GM23338 (cell line): ENCODE results near the gene HNF1B.

Source experiments
- CREB1 ChIP-seq: fragments of 250-450 bp; sonication (Bioruptor Pico); IDR thresholded peaks from 2 replicates; pipeline ENCODE4 v1.5.0; 2020; ENCODE audit warnings: low read depth, mild to moderate bottlenecking, moderate library complexity
- EZH2 ChIP-seq: fragments of 200-600 bp; sonication (generic); IDR thresholded peaks from one replicate; pipeline ENCODE4 v1.8.0; 2017; ENCODE audit warnings: antibody characterized with exemption, mild to moderate bottlenecking, low read depth; ENCODE audit not compliant: unreplicated experiment
- EZH2phosphoT487 ChIP-seq: fragments of 200-600 bp; sonication (generic); IDR thresholded peaks from one replicate; pipeline ENCODE4 v1.8.1; 2018; ENCODE audit warnings: antibody characterized with exemption; ENCODE audit not compliant: unreplicated experiment
- POLR2AphosphoS5 ChIP-seq: IDR thresholded peaks from 2 replicates; pipeline ENCODE4 v1.6.1; 2016; ENCODE audit warnings: antibody characterized with exemption, low read depth
- TF ChIP-seq, protein P1 (sequence below): IDR thresholded peaks from one replicate; pipeline ENCODE4 v1.6.1; 2018; ENCODE audit warnings: antibody characterized with exemption; ENCODE audit not compliant: unreplicated experiment
- TF ChIP-seq, protein P2 (sequence below), 2 experiments: fragments of 200-600 bp in 1 of 2; sonication (generic) in 1 of 2; conservative IDR thresholded peaks; 2 replicates each; pipeline versions ENCODE4 v1.5.1 to v1.6.1; 2016 to 2017; ENCODE audit warnings: antibody characterized with exemption in 2 of 2, low read depth in 2 of 2, mild to moderate bottlenecking in 2 of 2, moderate library complexity in 1 of 2

DNA sequence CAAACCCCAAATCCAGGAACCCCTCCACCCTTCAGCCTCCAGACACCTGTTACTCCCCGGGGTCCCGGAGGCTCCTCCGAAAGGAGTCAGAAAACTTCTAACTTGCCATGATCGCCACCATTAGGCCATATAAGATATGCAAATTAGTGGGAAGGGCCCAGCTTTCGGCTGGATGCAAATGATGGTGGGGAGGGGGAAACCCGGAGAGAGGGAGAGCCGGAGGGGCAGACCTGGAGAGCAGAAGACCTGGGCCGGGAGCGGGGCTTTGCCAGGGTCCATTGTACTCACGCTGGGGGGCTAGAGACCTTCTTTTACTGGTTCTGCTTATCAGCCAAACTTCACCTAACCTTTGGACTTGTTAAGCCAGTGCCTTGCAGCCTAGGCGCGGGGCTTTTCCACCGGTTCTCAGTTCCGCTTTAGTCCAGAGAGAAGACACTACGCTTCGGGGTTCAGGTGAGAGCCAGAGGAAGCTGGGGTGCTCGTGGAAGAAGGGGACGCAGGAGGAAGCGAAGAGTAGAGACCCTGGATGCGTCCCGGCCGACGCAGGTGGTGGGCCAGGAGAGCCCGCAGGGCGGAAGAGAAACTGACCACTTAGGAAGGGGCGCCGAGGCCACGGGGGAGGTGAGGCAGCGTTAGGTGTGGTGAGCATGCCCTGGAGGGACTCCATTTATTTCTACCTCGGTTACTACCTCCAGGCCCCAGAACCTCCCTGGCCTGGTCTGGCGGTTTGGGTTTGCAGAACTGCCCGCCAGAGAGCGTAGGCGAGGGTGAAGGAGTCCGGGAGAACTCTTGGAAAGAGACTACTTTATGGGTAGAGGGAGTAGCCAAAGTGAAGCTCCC is at the start of gene HNF1B:
- TF ChIP-seq, protein P1, sequence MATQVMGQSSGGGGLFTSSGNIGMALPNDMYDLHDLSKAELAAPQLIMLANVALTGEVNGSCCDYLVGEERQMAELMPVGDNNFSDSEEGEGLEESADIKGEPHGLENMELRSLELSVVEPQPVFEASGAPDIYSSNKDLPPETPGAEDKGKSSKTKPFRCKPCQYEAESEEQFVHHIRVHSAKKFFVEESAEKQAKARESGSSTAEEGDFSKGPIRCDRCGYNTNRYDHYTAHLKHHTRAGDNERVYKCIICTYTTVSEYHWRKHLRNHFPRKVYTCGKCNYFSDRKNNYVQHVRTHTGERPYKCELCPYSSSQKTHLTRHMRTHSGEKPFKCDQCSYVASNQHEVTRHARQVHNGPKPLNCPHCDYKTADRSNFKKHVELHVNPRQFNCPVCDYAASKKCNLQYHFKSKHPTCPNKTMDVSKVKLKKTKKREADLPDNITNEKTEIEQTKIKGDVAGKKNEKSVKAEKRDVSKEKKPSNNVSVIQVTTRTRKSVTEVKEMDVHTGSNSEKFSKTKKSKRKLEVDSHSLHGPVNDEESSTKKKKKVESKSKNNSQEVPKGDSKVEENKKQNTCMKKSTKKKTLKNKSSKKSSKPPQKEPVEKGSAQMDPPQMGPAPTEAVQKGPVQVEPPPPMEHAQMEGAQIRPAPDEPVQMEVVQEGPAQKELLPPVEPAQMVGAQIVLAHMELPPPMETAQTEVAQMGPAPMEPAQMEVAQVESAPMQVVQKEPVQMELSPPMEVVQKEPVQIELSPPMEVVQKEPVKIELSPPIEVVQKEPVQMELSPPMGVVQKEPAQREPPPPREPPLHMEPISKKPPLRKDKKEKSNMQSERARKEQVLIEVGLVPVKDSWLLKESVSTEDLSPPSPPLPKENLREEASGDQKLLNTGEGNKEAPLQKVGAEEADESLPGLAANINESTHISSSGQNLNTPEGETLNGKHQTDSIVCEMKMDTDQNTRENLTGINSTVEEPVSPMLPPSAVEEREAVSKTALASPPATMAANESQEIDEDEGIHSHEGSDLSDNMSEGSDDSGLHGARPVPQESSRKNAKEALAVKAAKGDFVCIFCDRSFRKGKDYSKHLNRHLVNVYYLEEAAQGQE: no peak
- no peak for TF ChIP-seq CREB1
- TF ChIP-seq, protein P2, sequence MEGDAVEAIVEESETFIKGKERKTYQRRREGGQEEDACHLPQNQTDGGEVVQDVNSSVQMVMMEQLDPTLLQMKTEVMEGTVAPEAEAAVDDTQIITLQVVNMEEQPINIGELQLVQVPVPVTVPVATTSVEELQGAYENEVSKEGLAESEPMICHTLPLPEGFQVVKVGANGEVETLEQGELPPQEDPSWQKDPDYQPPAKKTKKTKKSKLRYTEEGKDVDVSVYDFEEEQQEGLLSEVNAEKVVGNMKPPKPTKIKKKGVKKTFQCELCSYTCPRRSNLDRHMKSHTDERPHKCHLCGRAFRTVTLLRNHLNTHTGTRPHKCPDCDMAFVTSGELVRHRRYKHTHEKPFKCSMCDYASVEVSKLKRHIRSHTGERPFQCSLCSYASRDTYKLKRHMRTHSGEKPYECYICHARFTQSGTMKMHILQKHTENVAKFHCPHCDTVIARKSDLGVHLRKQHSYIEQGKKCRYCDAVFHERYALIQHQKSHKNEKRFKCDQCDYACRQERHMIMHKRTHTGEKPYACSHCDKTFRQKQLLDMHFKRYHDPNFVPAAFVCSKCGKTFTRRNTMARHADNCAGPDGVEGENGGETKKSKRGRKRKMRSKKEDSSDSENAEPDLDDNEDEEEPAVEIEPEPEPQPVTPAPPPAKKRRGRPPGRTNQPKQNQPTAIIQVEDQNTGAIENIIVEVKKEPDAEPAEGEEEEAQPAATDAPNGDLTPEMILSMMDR (conservative IDR thresholded peaks at IDR 0.05; ENCODE audit: low read depth in 2 of 2): 0 out of 4 replicates have a peak, but pooled peaks of 1 of the 2 experiments have one; percentile 8
- peak; percentile 87 for TF ChIP-seq EZH2
- TF ChIP-seq POLR2AphosphoS5: no peak
- TF ChIP-seq EZH2phosphoT487: no peak
